K562 (cell line): Measurements from ENCODE around the gene MFAP1. TPM values are rescaled to one million over a fixed set of nuclear protein-coding genes. Genes with fewer than 3 reads are reported as not detected.

ENCODE experiments used
- ARID4B ChIP-seq: sonication (generic); formaldehyde crosslinking; IDR thresholded peaks from 2 replicates; pipeline ENCODE4 v1.8.0; 2022; ENCODE audit warnings: mild to moderate bottlenecking, missing genetic modification reagents
- FUS ChIP-seq: fragments of 200-400 bp; formaldehyde crosslinking; optimal IDR thresholded peaks from 2 replicates; pipeline ENCODE3; 2017; ENCODE audit warnings: low read depth, low read length
- GTF2F1 ChIP-seq: IDR thresholded peaks from 2 replicates; pipeline ENCODE4 v1.6.1; 2011; ENCODE audit warnings: low read depth, low read length, improper control_type of control experiment
- HBP1 ChIP-seq: fragments of 450-650 bp; formaldehyde crosslinking; IDR thresholded peaks from 2 replicates; pipeline ENCODE4 v1.4.0; 2022; ENCODE audit warnings: missing genetic modification characterization
- HSF4 ChIP-seq: fragments of 250-450 bp; sonication (Bioruptor Pico); IDR thresholded peaks from 2 replicates; pipeline ENCODE4 v2.1.2; 2022; ENCODE audit warnings: mild to moderate bottlenecking, moderate library complexity, borderline replicate concordance
- POLR2B ChIP-seq: fragments of 450-650 bp; IDR thresholded peaks from 2 replicates; pipeline ENCODE4 v1.6.1; 2018; ENCODE audit warnings: low read depth; ENCODE audit not compliant: partially characterized antibody
- SAFB ChIP-seq: fragments of 200-400 bp; formaldehyde crosslinking; IDR thresholded peaks from 2 replicates; pipeline ENCODE4 v1.6.1; 2017; ENCODE audit warnings: low read depth, low read length, borderline replicate concordance
- SNRNP70 ChIP-seq: fragments of 200-400 bp; formaldehyde crosslinking; optimal IDR thresholded peaks from 2 replicates; pipeline ENCODE3; 2017; ENCODE audit warnings: low read depth, low read length
- XRCC3 ChIP-seq: fragments of 450-650 bp; IDR thresholded peaks from 2 replicates; pipeline ENCODE4 v1.6.1; 2017; ENCODE audit warnings: mild to moderate bottlenecking, moderate library complexity
- ZBTB26 ChIP-seq: fragments of 450-650 bp; formaldehyde crosslinking; IDR thresholded peaks from 2 replicates; pipeline ENCODE4 v1.4.0; 2022; ENCODE audit warnings: missing genetic modification characterization
- ZBTB43 ChIP-seq: sonication (generic); formaldehyde crosslinking; IDR thresholded peaks from 2 replicates; pipeline ENCODE4 v1.8.0; 2023; ENCODE audit warnings: mild to moderate bottlenecking, missing genetic modification reagents
- ZNF143 ChIP-seq: sonication (generic); formaldehyde crosslinking; IDR thresholded peaks from 2 replicates; pipeline ENCODE4 v1.9.0; 2022; ENCODE audit warnings: mild to moderate bottlenecking, missing genetic modification reagents
- ZNF408 ChIP-seq: fragments of 250-450 bp; sonication (Bioruptor Pico); IDR thresholded peaks from 2 replicates; pipeline ENCODE4 v1.4.0; 2020; ENCODE audit warnings: low read depth, mild to moderate bottlenecking, moderate library complexity
- polyA plus RNA-seq, 8 experiments: library from polyadenylated mRNA; depleted of rRNA in 4 of 8; stranded (reverse) in 5 of 8; unstranded in 3 of 8; fragments of >200 nt; fragmentation: Nextera tagmentation in 2 of 8; fragmentation: Illumina TruSeq in 1 of 8; extraction: Ambion mirVana in 2 of 8; extraction: Trizol in 1 of 8; gene quantifications; 2 replicates each; pipeline versions ENCODE4 v1.2.1 to v1.2.3, GENCODE V29; 2011 to 2014; ENCODE audit warnings: inconsistent platforms in 1 of 8, missing spikeins in 1 of 8
- total RNA-seq, 7 experiments: library from RNA; depleted of rRNA in 6 of 7; stranded (reverse); fragments of >200 nt in 6 of 7; fragmentation: Illumina TruSeq in 2 of 7; extraction: Trizol in 2 of 7; gene quantifications; 2 replicates each; pipeline versions ENCODE4 v1.2.1 to v1.2.3, GENCODE V29; 2011 to 2021; ENCODE audit warnings: low replicate concordance in 1 of 7

The MFAP1 gene
- total and polyA plus RNA-seq, 9 of the 15 experiments (the other 6 are each of a cell fraction or from before 2014, with no cell fraction given) = 34.9 to 64.1 (median 48.2) TPM

DNA sequence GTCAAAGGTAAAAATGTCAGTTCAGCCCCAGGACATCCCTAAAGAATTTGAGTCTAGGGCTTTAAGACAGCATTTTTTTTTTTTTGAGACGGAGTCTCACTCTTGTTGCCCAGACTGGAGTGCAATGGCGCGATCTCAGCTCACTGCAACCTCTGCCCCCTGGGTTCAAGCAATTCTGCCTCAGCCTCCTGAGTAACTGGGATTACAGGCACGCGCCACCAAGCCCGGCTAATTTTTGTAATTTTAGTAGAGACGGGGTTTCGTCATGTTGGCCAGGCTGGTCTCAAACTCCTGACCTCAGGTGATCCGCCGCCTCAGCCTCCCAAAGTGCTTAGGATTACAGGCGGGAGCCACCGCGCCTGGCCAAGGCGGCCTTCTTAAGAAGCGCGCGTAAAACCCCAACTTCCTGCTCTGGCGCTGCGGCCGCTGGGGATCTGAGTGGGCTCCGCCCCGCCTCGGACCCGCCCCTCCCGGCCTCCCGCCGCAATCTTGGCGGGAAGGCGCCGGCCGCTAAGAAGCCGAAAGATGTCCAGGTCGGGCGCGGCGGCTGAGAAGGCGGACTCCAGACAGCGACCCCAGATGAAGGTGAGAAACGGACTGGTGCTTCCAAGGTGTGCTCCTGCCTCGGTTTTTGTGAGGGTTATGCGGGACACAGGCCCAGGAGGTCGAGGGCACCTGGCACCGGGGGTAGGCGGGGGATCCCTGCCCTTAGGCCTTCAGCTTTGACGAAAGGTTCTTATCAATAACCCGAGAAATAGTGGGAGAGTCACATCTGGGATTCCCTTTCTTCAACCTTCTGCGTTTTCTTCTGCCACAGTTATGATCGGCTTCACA, 2.2 kb upstream of the MFAP1 start, which contains the start of gene WDR76 (continued):
- TF ChIP-seq ZBTB43 (CRISPR knock-in tag) (peak; percentile 88; the same call in 1 of the 2 replicates), ZBTB26 (no peak), POLR2B (peak; percentile 74), ARID4B (peak; percentile 55; the same call in 1 of the 2 replicates), HSF4 (no peak), HBP1 (CRISPR knock-in tag) (no peak), GTF2F1 (peak; percentile 62; the same call in 1 of the 2 replicates), SAFB (no peak), FUS (no peak), ZNF143 (CRISPR knock-in tag) (no peak; the same call in 1 of the 2 replicates), SNRNP70 (no peak), ZNF408 (no peak), XRCC3 (no peak)
